Measurements from ENCODE around the gene SYCE3.
"Not testable (repeated sequence)": the region's sequence is repeated elsewhere in the genome, so short reads cannot be mapped to it uniquely, and the experiment has no call there.

The SYCE3 gene

GRCh38 chr22:50522806-50523438 lies 39.8 kb downstream of the SYCE3 start:
- no peak overlapping the region for H3K4me3 ChIP-seq (ENCODE audit: low read length in 2 of 2)
- no peak overlapping the region for H3K9ac ChIP-seq (ENCODE audit: low read depth in 1 of 2, low read length in 2 of 2)
- H3K27me3 ChIP-seq (ENCODE audit: control insufficient read depth in 2 of 2, insufficient read depth in 2 of 2, low read length in 2 of 2), result no peaks in the 10 kb centered on the region
- no peaks in the 10 kb centered on the region for H3K9me3 ChIP-seq (ENCODE audit: control insufficient read depth in 2 of 2, low read length in 2 of 2)
- peaks cover 28 to 31% of the 10 kb centered on the region in 2 donors for H3K4me1 ChIP-seq (ENCODE audit: control insufficient read depth in 2 of 2, insufficient read depth in 2 of 2, low read length in 2 of 2)
- no peak overlapping the region for H3K27ac ChIP-seq (ENCODE audit: low read depth in 2 of 2, low read length in 2 of 2)
- peaks cover 36 to 45% of the 10 kb centered on the region in 2 donors for H3K36me3 ChIP-seq (ENCODE audit: control insufficient read depth in 2 of 2, insufficient read depth in 2 of 2, low read length in 2 of 2)

DNA sequence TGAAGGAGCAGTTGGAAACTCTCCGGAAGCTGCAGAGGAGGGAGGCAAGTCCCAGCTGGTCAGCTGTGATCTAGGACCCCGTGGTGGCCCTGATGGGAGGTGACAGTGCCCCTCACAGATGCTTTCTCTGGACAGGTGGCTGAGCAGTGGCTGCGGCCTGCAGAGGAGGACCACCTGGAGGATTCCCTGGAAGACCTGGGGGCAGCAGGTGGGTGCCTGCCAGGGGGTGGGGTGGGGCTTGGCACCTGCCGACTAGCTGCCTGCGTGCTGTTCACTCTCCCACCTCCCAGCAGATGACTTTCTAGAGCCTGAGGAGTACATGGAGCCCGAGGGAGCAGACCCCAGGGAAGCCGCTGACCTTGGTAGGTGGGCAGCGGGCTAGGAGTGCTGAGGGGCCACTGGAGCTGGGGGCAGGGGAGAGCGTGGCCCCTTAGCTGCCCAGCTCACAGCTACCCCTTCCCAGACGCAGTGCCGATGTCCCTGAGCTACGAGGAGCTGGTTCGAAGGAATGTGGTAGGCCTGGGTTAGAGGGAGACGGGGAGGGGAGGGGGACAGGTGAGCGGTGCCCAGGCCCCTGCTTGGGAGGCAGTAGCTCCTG lies 40.4 kb downstream of the SYCE3 start:
- Histone ChIP-seq H3K4me1 (ENCODE audit: control insufficient read depth in 2 of 2, insufficient read depth in 2 of 2, low read length in 2 of 2) (peaks cover 26 to 30% of the 10 kb centered on the region in 2 donors), H3K27me3 (ENCODE audit: control insufficient read depth in 2 of 2, insufficient read depth in 2 of 2, low read length in 2 of 2) (no peaks in the 10 kb centered on the region), H3K4me3 (ENCODE audit: low read length in 2 of 2) (no peak overlapping the region), H3K9me3 (ENCODE audit: control insufficient read depth in 2 of 2, low read length in 2 of 2) (no peaks in the 10 kb centered on the region), H3K9ac (ENCODE audit: low read depth in 1 of 2, low read length in 2 of 2) (no peak overlapping the region), H3K27ac (ENCODE audit: low read depth in 2 of 2, low read length in 2 of 2) (no peak overlapping the region), H3K36me3 (ENCODE audit: control insufficient read depth in 2 of 2, insufficient read depth in 2 of 2, low read length in 2 of 2) (peaks cover 42 to 48% of the 10 kb centered on the region in 2 donors)

DNA sequence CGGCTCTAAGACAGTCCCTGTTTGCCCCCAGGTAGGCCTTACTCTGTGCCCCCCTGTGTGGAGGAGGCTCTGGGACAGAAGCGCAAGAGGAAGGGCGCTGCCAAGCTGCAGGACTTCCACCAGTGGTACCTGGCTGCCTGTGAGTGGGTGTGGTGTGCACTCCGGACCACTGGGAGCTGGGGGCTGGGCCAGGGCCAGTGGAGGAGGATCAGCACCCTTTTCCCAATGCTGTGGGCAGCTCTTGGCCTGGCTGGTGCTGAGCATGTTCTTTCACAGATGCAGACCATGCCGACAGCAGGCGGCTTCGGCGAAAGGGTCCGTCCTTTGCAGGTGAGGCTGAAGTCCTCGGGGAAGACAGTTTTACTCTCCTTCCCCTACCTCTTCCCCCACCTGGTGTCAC lies 41.0 kb downstream of the SYCE3 start:
- no peaks in the 10 kb centered on the region for H3K9me3 ChIP-seq (ENCODE audit: control insufficient read depth in 2 of 2, low read length in 2 of 2)
- H3K27ac ChIP-seq (ENCODE audit: low read depth in 2 of 2, low read length in 2 of 2), result no peak overlapping the region
- H3K4me3 ChIP-seq (ENCODE audit: low read length in 2 of 2), result no peak overlapping the region
- peaks cover 23 to 24% of the 10 kb centered on the region in 2 donors for H3K4me1 ChIP-seq (ENCODE audit: control insufficient read depth in 2 of 2, insufficient read depth in 2 of 2, low read length in 2 of 2)
- H3K27me3 ChIP-seq (ENCODE audit: control insufficient read depth in 2 of 2, insufficient read depth in 2 of 2, low read length in 2 of 2), result no peaks in the 10 kb centered on the region
- H3K9ac ChIP-seq (ENCODE audit: low read depth in 1 of 2, low read length in 2 of 2), result no peak overlapping the region
- peaks cover 46 to 52% of the 10 kb centered on the region in 2 donors for H3K36me3 ChIP-seq (ENCODE audit: control insufficient read depth in 2 of 2, insufficient read depth in 2 of 2, low read length in 2 of 2)

- H3K4me1 ChIP-seq (ENCODE audit: control insufficient read depth in 2 of 2, insufficient read depth in 2 of 2, low read length in 2 of 2), result peaks cover 17 to 21% of the 10 kb centered on the region in 2 donors
- H3K27me3 ChIP-seq (ENCODE audit: control insufficient read depth in 2 of 2, insufficient read depth in 2 of 2, low read length in 2 of 2), result no peaks in the 10 kb centered on the region
- no peak overlapping the region for H3K27ac ChIP-seq (ENCODE audit: low read depth in 2 of 2, low read length in 2 of 2)
- no peaks in the 10 kb centered on the region for H3K9me3 ChIP-seq (ENCODE audit: control insufficient read depth in 2 of 2, low read length in 2 of 2)
- H3K36me3 ChIP-seq (ENCODE audit: control insufficient read depth in 2 of 2, insufficient read depth in 2 of 2, low read length in 2 of 2), result peaks cover 52 to 56% of the 10 kb centered on the region in 2 donors
- no peak overlapping the region for H3K4me3 ChIP-seq (ENCODE audit: low read length in 2 of 2)
- H3K9ac ChIP-seq (ENCODE audit: low read depth in 1 of 2, low read length in 2 of 2), result no peak overlapping the region
Measured at GRCh38 chr22:50520826-50521453, 41.8 kb downstream of the SYCE3 start.

DNA sequence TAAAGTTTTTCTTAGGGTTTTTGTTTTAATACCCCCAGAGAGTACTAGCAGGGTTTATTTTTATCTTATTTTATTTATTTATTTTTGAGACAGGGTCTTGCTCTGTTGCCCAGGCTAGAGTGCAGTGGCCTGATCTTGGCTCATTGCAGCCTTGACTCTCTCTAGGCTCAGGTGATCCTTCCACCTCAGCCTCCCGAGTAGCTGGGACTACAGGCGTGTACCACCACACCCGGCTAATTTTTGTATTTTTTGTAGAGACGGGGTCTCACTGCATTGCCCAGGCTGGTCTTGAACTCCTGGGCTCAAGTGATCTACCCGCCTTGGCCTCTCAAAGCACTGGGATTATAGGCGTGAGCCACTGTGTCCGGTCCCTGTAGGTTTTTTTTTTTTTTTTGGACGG lies 42.5 kb downstream of the SYCE3 start:
- H3K9ac ChIP-seq (ENCODE audit: low read depth in 1 of 2, low read length in 2 of 2); H3K27ac ChIP-seq (ENCODE audit: low read depth in 2 of 2, low read length in 2 of 2); H3K4me3 ChIP-seq (ENCODE audit: low read length in 2 of 2); H3K27me3 ChIP-seq (ENCODE audit: control insufficient read depth in 2 of 2, insufficient read depth in 2 of 2, low read length in 2 of 2); H3K9me3 ChIP-seq (ENCODE audit: control insufficient read depth in 2 of 2, low read length in 2 of 2): not testable (repeated sequence)
- H3K36me3 ChIP-seq (ENCODE audit: control insufficient read depth in 2 of 2, insufficient read depth in 2 of 2, low read length in 2 of 2), result peaks cover 52 to 56% of the 10 kb centered on the region in 2 donors
- H3K4me1 ChIP-seq (ENCODE audit: control insufficient read depth in 2 of 2, insufficient read depth in 2 of 2, low read length in 2 of 2), result peaks cover 17 to 21% of the 10 kb centered on the region in 2 donors

GRCh38 chr22:50519151-50519550 lies 43.6 kb downstream of the SYCE3 start:
- peaks cover 10 to 15% of the 10 kb centered on the region in 2 donors for H3K4me1 ChIP-seq (ENCODE audit: control insufficient read depth in 2 of 2, insufficient read depth in 2 of 2, low read length in 2 of 2)
- no peak overlapping the region for H3K9ac ChIP-seq (ENCODE audit: low read depth in 1 of 2, low read length in 2 of 2)
- H3K4me3 ChIP-seq (ENCODE audit: low read length in 2 of 2), result no peak overlapping the region
- H3K9me3 ChIP-seq (ENCODE audit: control insufficient read depth in 2 of 2, low read length in 2 of 2), result no peaks in the 10 kb centered on the region
- no peaks in the 10 kb centered on the region for H3K27me3 ChIP-seq (ENCODE audit: control insufficient read depth in 2 of 2, insufficient read depth in 2 of 2, low read length in 2 of 2)
- peaks cover 52 to 61% of the 10 kb centered on the region in 2 donors for H3K36me3 ChIP-seq (ENCODE audit: control insufficient read depth in 2 of 2, insufficient read depth in 2 of 2, low read length in 2 of 2)
- H3K27ac ChIP-seq (ENCODE audit: low read depth in 2 of 2, low read length in 2 of 2), result no peak overlapping the region

- Histone ChIP-seq H3K27me3 (ENCODE audit: control insufficient read depth in 2 of 2, insufficient read depth in 2 of 2, low read length in 2 of 2) (no peaks in the 10 kb centered on the region), H3K36me3 (ENCODE audit: control insufficient read depth in 2 of 2, insufficient read depth in 2 of 2, low read length in 2 of 2) (peaks cover 50 to 58% of the 10 kb centered on the region in 2 donors), H3K9me3 (ENCODE audit: control insufficient read depth in 2 of 2, low read length in 2 of 2) (no peaks in the 10 kb centered on the region), H3K27ac (ENCODE audit: low read depth in 2 of 2, low read length in 2 of 2) (no peak overlapping the region), H3K4me3 (ENCODE audit: low read length in 2 of 2) (no peak overlapping the region), H3K9ac (ENCODE audit: low read depth in 1 of 2, low read length in 2 of 2) (no peak overlapping the region), H3K4me1 (ENCODE audit: control insufficient read depth in 2 of 2, insufficient read depth in 2 of 2, low read length in 2 of 2) (peaks cover 5 to 10% of the 10 kb centered on the region in 2 donors)
Measured at GRCh38 chr22:50518606-50519005, 44.1 kb downstream of the SYCE3 start.

- no peak overlapping the region for H3K27ac ChIP-seq (ENCODE audit: low read depth in 2 of 2, low read length in 2 of 2)
- H3K9ac ChIP-seq (ENCODE audit: low read depth in 1 of 2, low read length in 2 of 2), result no peak overlapping the region
- peaks cover 0 to under 1% of the 10 kb centered on the region in 2 donors for H3K4me1 ChIP-seq (ENCODE audit: control insufficient read depth in 2 of 2, insufficient read depth in 2 of 2, low read length in 2 of 2)
- no peak overlapping the region for H3K4me3 ChIP-seq (ENCODE audit: low read length in 2 of 2)
- H3K9me3 ChIP-seq (ENCODE audit: control insufficient read depth in 2 of 2, low read length in 2 of 2), result no peaks in the 10 kb centered on the region
- no peaks in the 10 kb centered on the region for H3K27me3 ChIP-seq (ENCODE audit: control insufficient read depth in 2 of 2, insufficient read depth in 2 of 2, low read length in 2 of 2)
- H3K36me3 ChIP-seq (ENCODE audit: control insufficient read depth in 2 of 2, insufficient read depth in 2 of 2, low read length in 2 of 2), result peaks cover 43 to 49% of the 10 kb centered on the region in 2 donors
Measured at GRCh38 chr22:50517495-50518260, 45.0 kb downstream of the SYCE3 start.

GRCh38 chr22:50516891-50517290 lies 45.8 kb downstream of the SYCE3 start:
- no peak overlapping the region for H3K4me3 ChIP-seq (ENCODE audit: low read length in 2 of 2)
- no peaks in the 10 kb centered on the region for H3K27me3 ChIP-seq (ENCODE audit: control insufficient read depth in 2 of 2, insufficient read depth in 2 of 2, low read length in 2 of 2)
- no peaks in the 10 kb centered on the region for H3K4me1 ChIP-seq (ENCODE audit: control insufficient read depth in 2 of 2, insufficient read depth in 2 of 2, low read length in 2 of 2)
- H3K27ac ChIP-seq (ENCODE audit: low read depth in 2 of 2, low read length in 2 of 2), result no peak overlapping the region
- no peaks in the 10 kb centered on the region for H3K9me3 ChIP-seq (ENCODE audit: control insufficient read depth in 2 of 2, low read length in 2 of 2)
- no peak overlapping the region for H3K9ac ChIP-seq (ENCODE audit: low read depth in 1 of 2, low read length in 2 of 2)
- peaks cover 38 to 42% of the 10 kb centered on the region in 2 donors for H3K36me3 ChIP-seq (ENCODE audit: control insufficient read depth in 2 of 2, insufficient read depth in 2 of 2, low read length in 2 of 2)

- no peak overlapping the region for H3K27ac ChIP-seq (ENCODE audit: low read depth in 2 of 2, low read length in 2 of 2)
- peaks cover 31 to 34% of the 10 kb centered on the region in 2 donors for H3K36me3 ChIP-seq (ENCODE audit: control insufficient read depth in 2 of 2, insufficient read depth in 2 of 2, low read length in 2 of 2)
- no peaks in the 10 kb centered on the region for H3K4me1 ChIP-seq (ENCODE audit: control insufficient read depth in 2 of 2, insufficient read depth in 2 of 2, low read length in 2 of 2)
- no peaks in the 10 kb centered on the region for H3K27me3 ChIP-seq (ENCODE audit: control insufficient read depth in 2 of 2, insufficient read depth in 2 of 2, low read length in 2 of 2)
- no peak overlapping the region for H3K4me3 ChIP-seq (ENCODE audit: low read length in 2 of 2)
- H3K9me3 ChIP-seq (ENCODE audit: control insufficient read depth in 2 of 2, low read length in 2 of 2), result no peaks in the 10 kb centered on the region
- H3K9ac ChIP-seq (ENCODE audit: low read depth in 1 of 2, low read length in 2 of 2), result no peak overlapping the region
Measured at GRCh38 chr22:50516068-50516467, 46.7 kb downstream of the SYCE3 start.

All from mucosa of rectum (tissue), 2 donors.